Central memory CD8-positive, alpha-beta T cell (primary cell): ENCODE results near the gene ZFYVE28.
A peak's percentile ranks its signal among the peaks of the same experiment; 100 is the strongest.
"Not testable (repeated sequence)": the region's sequence is repeated elsewhere in the genome, so short reads cannot be mapped to it uniquely, and the experiment has no call there.

Source experiments
- ATAC-seq: fragments of 150-1000 bp; cut with Tn5 transposase; replicated peaks from 2 replicates; pipeline ENCODE4 v1.10.0; 2022; ENCODE audit warnings: mild to moderate bottlenecking, moderate FRiP score, moderate number of reproducible peaks; ENCODE audit not compliant: poor library complexity, severe bottlenecking; ENCODE audit errors: extremely low read depth
- DNase-seq, 2 donors: peaks; one replicate each; pipeline ENCODE4 v3.0.0; 2021; ENCODE audit warnings: low spot score in 2 of 2
- H3K27ac Mint-ChIP-seq: one replicate; pipeline ENCODE4 v1.8.0; 2022; ENCODE audit warnings: low read depth, mild to moderate bottlenecking, moderate library complexity, mixed read lengths
- H3K27me3 Mint-ChIP-seq: one replicate; pipeline ENCODE4 v1.8.0; 2022; ENCODE audit warnings: mixed read lengths
- H3K36me3 Mint-ChIP-seq: one replicate; pipeline ENCODE4 v1.8.0; 2022; ENCODE audit warnings: mild to moderate bottlenecking, moderate library complexity, mixed read lengths; ENCODE audit not compliant: insufficient read depth
- H3K4me1 Mint-ChIP-seq: one replicate; pipeline ENCODE4 v1.8.0; 2022; ENCODE audit warnings: mixed read lengths
- H3K4me3 Mint-ChIP-seq: one replicate; pipeline ENCODE4 v1.8.0; 2022; ENCODE audit warnings: mild to moderate bottlenecking, moderate library complexity, mixed read lengths
- H3K9me3 Mint-ChIP-seq: one replicate; pipeline ENCODE4 v1.8.0; 2022; ENCODE audit warnings: mixed read lengths

The ZFYVE28 gene

DNA sequence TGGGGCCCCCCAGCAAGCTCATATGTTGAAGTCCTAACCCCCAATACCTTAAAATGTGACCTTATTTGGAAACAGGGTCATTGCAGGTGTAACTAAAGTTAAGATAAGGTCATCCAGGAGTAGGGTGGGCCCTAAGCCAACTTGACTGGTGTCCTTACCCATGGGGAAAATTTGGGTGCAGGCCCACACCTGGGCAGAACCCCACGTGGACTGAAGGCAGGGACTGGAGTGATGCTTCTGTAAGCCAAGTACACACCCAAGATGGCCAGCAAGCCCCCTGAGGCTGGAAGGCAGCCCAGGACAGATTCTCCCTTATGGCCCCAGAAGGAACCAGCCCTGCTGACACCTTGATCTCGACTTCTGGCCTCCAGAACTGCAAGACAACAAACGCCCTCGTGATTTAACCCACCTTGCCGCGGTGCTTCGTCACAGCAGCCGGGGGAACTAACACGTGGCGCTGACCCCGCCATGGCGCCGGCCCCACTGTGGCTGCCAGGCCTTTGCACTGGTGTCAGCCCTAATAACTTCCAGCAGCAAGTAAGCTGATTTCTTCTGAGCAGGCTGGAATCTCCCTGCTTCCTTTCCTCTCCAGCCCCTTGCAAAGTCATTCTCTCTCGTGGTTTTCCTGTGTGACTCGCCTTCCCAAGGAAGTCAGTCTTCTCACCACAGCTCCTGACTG, 133.4 kb downstream of the ZFYVE28 start:
- no peaks in the 10 kb centered on the region for H3K27me3 Mint-ChIP-seq
- H3K36me3 Mint-ChIP-seq: peaks cover 24% of the 10 kb centered on the region
- H3K9me3 Mint-ChIP-seq: no peaks in the 10 kb centered on the region
- H3K27ac Mint-ChIP-seq: peak overlapping the region; percentile 99
- ATAC-seq (no peak), DNase-seq (no peak)
- H3K4me1 Mint-ChIP-seq: peaks cover 34% of the 10 kb centered on the region
- no peak overlapping the region for H3K4me3 Mint-ChIP-seq

GRCh38 chr4:2284161-2284933, 134.1 kb downstream of the ZFYVE28 start:
- ATAC-seq: no peak
- Mint-ChIP-seq H3K4me3 (no peak overlapping the region), H3K9me3 (no peaks in the 10 kb centered on the region), H3K27me3 (no peaks in the 10 kb centered on the region), H3K36me3 (peaks cover 24% of the 10 kb centered on the region), H3K27ac (peak overlapping the region; percentile 99), H3K4me1 (peaks cover 30% of the 10 kb centered on the region)
- no peak for DNase-seq

- Mint-ChIP-seq H3K4me3 (no peak overlapping the region), H3K9me3 (no peaks in the 10 kb centered on the region), H3K36me3 (peaks cover 24% of the 10 kb centered on the region), H3K4me1 (peaks cover 30% of the 10 kb centered on the region), H3K27ac (peak overlapping the region; percentile 99), H3K27me3 (no peaks in the 10 kb centered on the region)
- DNase-seq (no peak), ATAC-seq (no peak)
These were observed 135.2 kb downstream of the ZFYVE28 start for GRCh38 chr4:2283199-2283711.

- H3K27me3 Mint-ChIP-seq: no peaks in the 10 kb centered on the region
- H3K36me3 Mint-ChIP-seq: peaks cover 22% of the 10 kb centered on the region
- H3K4me1 Mint-ChIP-seq: peaks cover 30% of the 10 kb centered on the region
- peak overlapping the region; percentile 99 for H3K27ac Mint-ChIP-seq
- H3K4me3 Mint-ChIP-seq: peak overlapping the region; percentile 68
- DNase-seq (peak; percentile 70 to 94), ATAC-seq (peak; percentile 93)
- no peaks in the 10 kb centered on the region for H3K9me3 Mint-ChIP-seq
These were observed 136.7 kb downstream of the ZFYVE28 start for GRCh38 chr4:2281575-2282343.

DNA sequence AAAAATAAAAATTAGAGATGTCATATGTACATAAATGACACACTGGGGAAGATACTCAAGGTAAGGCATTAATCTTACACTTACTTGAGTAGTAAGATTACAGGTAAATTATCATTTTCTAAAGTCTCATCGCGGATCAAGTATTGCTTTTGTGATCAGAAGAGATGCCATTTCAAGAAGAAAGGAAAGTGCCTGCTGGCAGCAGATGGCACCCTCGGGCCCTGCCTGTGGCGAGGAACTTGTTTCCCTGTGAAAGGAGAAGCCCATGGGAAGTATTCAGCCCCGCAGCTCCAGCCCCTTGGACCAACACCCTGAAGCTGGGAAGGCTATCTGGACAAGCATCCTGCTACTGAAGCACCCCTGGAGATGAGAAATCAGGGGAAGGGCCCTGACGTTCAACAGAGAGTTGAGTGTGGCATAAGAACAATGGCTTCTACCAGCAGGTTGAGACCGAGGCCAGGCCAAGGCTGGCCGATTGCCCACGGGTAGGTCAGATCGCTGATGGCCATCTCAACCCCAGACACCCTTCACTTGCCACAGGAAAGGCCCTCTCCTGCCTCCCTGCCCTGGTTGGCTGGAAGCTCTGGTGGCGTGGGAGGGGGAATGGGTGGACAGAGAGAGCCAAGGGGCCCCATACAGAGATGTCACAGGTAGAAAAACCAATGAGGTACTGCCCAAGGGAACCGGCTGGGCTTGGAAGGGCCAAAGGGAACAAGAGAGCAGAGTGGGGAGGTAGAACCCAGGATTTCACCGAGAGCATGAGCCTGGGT, 137.7 kb downstream of the ZFYVE28 start:
- Mint-ChIP-seq H3K27ac (peak overlapping the region; percentile 99), H3K36me3 (peaks cover 23% of the 10 kb centered on the region), H3K9me3 (no peaks in the 10 kb centered on the region), H3K27me3 (no peaks in the 10 kb centered on the region), H3K4me1 (peaks cover 30% of the 10 kb centered on the region), H3K4me3 (peak overlapping the region; percentile 68)
- no peak for DNase-seq
- no peak for ATAC-seq

DNA sequence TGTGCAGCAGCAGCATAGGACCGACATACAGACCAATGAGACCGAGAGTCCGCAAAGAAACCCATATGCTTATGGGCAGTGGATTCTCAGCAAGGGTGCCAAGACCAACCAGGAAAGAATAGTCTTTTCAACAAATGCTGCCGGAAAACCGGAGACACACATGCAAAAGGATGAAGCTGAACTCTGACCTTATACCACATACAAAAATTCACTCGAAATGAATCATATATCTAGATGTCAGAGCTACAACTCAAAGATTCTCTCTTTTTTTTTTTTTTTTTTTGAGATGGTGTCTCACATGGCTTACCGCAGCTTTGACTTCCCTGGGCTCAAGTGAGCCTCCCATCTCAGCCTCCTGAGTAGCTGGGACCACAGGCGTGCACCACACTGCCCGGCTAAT, 140.5 kb downstream of the ZFYVE28 start:
- Mint-ChIP-seq H3K27me3 (no peaks in the 10 kb centered on the region), H3K4me1 (peaks cover 26% of the 10 kb centered on the region), H3K27ac (no peak overlapping the region), H3K4me3 (no peak overlapping the region), H3K9me3 (no peaks in the 10 kb centered on the region), H3K36me3 (peaks cover 18% of the 10 kb centered on the region)
- ATAC-seq: no peak
- no peak for DNase-seq

- ATAC-seq (no peak), DNase-seq (no peak)
- no peak overlapping the region for H3K4me3 Mint-ChIP-seq
- H3K27me3 Mint-ChIP-seq: no peaks in the 10 kb centered on the region
- H3K36me3 Mint-ChIP-seq: peaks cover 9% of the 10 kb centered on the region
- no peaks in the 10 kb centered on the region for H3K9me3 Mint-ChIP-seq
- no peak overlapping the region for H3K27ac Mint-ChIP-seq
- peaks cover 14% of the 10 kb centered on the region for H3K4me1 Mint-ChIP-seq
These were observed 141.7 kb downstream of the ZFYVE28 start for GRCh38 chr4:2276581-2277325.

DNA sequence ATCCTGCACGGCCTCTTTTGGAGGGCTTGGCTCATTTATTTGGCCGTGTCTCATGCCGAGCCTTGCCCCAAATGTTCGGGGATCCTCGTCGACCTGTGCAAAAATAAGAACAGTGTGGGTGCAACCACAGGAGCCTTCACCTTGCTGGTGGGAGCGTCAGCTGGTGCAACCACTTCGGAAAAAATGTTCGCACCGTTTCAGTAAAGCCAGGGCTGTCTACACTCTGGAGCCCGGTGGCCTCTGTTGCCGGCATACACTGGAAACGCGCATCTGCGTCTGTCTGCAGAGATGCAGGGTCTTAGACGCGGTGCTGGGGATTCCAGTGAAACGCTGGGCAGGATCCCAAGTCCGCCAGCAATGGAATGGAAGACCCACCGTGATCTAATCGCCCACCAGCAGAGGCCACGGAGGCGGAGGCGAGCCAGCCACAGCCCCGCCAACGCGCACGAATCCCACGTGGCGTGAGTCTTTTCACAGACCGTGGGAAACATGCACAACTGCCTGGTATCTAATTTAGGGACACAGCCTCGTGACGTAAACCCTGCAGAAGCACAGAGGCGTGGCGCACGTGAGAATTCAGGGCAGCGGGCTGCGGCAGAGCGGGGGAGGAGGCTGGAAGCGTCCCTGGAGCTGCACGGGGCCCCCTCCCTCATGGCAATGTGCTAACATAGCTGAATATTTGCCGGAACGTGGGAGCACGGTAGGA, 142.7 kb downstream of the ZFYVE28 start:
- H3K36me3 Mint-ChIP-seq: peaks cover 3% of the 10 kb centered on the region
- no peaks in the 10 kb centered on the region for H3K9me3 Mint-ChIP-seq
- H3K27me3 Mint-ChIP-seq: no peaks in the 10 kb centered on the region
- H3K4me1 Mint-ChIP-seq: peaks cover 3% of the 10 kb centered on the region
- DNase-seq (no peak), ATAC-seq (no peak)
- no peak overlapping the region for H3K27ac Mint-ChIP-seq
- H3K4me3 Mint-ChIP-seq: no peak overlapping the region

DNA sequence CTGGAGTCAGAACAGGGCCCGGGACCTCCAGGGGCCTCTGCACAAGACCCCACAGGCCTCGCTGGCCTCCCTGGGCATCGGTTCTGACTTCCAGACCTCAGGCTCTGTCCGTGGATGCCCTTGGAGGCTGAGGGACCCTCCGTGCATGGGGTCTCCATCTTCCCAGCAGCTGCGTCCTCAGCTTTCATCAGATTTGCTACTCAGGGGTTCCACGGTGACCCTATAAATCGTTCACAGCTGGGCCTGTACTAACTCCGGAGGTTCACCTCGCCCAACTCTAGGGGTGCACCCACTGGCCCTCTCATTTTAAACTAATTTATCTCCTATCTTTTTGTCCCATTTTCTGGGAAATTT, 143.4 kb downstream of the ZFYVE28 start:
- ATAC-seq, H3K27me3 Mint-ChIP-seq, DNase-seq, H3K9me3 Mint-ChIP-seq, H3K4me1 Mint-ChIP-seq, H3K36me3 Mint-ChIP-seq, H3K4me3 Mint-ChIP-seq, H3K27ac Mint-ChIP-seq: not testable (repeated sequence)

DNA sequence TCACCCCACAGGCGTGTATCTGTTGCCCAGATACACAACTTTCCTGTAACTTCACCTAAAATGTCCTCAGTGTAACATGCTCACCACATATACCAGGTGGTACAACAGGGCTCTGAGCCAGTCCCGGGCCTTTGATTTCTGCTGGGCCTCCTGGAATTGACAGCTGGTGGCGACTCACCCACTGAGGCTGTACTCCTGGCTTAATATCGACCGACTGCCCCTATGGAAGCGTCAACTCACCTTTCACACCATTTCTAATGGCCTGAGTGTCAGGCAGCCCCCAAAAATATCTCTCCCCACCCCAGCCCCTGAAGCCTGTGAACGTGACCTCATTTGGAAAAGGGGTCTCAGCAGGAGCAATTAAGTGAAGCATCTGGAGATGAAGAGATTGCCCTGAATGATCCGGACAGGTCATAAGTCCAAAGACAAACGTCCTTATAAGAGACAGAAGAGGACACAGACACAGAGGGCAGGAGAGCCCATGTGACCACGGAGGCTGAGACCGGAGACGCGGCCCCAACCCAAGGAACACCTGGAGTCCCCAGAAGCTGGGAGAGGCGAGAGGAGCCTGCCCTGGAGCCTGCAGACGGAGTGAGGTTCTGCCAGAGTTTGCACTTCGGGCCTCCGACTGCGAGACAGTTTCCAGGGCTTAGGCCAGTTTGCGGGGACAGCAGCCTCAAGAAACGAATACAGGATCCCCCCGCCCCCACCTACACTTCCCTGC, 144.0 kb downstream of the ZFYVE28 start:
- ATAC-seq (no peak), DNase-seq (no peak)
- H3K36me3 Mint-ChIP-seq: peaks cover 1% of the 10 kb centered on the region
- H3K4me3 Mint-ChIP-seq: no peak overlapping the region
- no peaks in the 10 kb centered on the region for H3K27me3 Mint-ChIP-seq
- no peaks in the 10 kb centered on the region for H3K4me1 Mint-ChIP-seq
- H3K9me3 Mint-ChIP-seq: no peaks in the 10 kb centered on the region
- H3K27ac Mint-ChIP-seq: peak overlapping the region; percentile 13
